ENCODE data around the gene IL1RAPL1.

IL1RAPL1 gene

DNA sequence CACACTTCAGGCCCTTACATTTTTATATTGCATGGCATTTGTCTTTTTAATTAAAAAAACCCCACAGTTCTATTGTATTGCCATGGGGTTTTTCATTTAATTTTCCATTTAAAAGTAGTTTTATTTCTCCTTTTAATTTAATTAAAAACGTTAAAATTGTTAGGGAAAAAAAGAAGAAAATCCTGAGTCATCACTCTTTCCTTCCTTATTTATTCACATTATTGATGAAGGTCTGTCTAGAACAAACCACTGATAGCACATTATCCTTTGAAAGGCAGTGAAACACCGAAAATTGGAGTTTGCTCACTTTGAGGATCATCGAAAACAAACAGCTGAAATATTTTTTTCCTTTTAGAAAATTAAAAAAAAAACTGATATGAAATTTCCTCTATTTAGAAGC, 868.5 kb downstream of the IL1RAPL1 start:
- no peaks in the 10 kb centered on the region for H3K4me1 ChIP-seq (ENCODE audit: insufficient read depth, low read length, poor library complexity, severe bottlenecking)
- no peaks in the 10 kb centered on the region for H3F3A ChIP-seq (ENCODE audit: low read depth)
- no peaks in the 10 kb centered on the region for H3K9me3 ChIP-seq (ENCODE audit: insufficient read depth, low read depth, low read length)
- H3K9ac ChIP-seq (ENCODE audit: low read depth, low read length, poor library complexity, severe bottlenecking): no peak overlapping the region
- H3K4me3 ChIP-seq (ENCODE audit: low read length, poor library complexity, severe bottlenecking): no peak overlapping the region
- H3K79me2 ChIP-seq (ENCODE audit: insufficient read depth, low read length): no peaks in the 10 kb centered on the region
- no peak overlapping the region for H3K4me2 ChIP-seq (ENCODE audit: low read depth, low read length, poor library complexity, severe bottlenecking)
- no peaks in the 10 kb centered on the region for H4K20me1 ChIP-seq (ENCODE audit: insufficient read depth, low read length, poor library complexity, severe bottlenecking)
- TF ChIP-seq, protein P1, sequence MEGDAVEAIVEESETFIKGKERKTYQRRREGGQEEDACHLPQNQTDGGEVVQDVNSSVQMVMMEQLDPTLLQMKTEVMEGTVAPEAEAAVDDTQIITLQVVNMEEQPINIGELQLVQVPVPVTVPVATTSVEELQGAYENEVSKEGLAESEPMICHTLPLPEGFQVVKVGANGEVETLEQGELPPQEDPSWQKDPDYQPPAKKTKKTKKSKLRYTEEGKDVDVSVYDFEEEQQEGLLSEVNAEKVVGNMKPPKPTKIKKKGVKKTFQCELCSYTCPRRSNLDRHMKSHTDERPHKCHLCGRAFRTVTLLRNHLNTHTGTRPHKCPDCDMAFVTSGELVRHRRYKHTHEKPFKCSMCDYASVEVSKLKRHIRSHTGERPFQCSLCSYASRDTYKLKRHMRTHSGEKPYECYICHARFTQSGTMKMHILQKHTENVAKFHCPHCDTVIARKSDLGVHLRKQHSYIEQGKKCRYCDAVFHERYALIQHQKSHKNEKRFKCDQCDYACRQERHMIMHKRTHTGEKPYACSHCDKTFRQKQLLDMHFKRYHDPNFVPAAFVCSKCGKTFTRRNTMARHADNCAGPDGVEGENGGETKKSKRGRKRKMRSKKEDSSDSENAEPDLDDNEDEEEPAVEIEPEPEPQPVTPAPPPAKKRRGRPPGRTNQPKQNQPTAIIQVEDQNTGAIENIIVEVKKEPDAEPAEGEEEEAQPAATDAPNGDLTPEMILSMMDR (conservative IDR thresholded peaks at IDR 0.05; ENCODE audit: low read length): no peak
- no peak for TF ChIP-seq EZH2phosphoT487 (IDR thresholded peaks at IDR 0.05; ENCODE audit: borderline replicate concordance)
- no peaks in the 10 kb centered on the region for H3K36me3 ChIP-seq (ENCODE audit: insufficient read depth, low read length)
- H2AFZ ChIP-seq (ENCODE audit: low read length): no peak overlapping the region
- H3K27me3 ChIP-seq (ENCODE audit: insufficient read depth, low read length, poor library complexity, severe bottlenecking): no peaks in the 10 kb centered on the region
- no peaks in the 10 kb centered on the region for H3K9me2 ChIP-seq (replicated peaks; ENCODE audit: low read depth, low read length)

DNA sequence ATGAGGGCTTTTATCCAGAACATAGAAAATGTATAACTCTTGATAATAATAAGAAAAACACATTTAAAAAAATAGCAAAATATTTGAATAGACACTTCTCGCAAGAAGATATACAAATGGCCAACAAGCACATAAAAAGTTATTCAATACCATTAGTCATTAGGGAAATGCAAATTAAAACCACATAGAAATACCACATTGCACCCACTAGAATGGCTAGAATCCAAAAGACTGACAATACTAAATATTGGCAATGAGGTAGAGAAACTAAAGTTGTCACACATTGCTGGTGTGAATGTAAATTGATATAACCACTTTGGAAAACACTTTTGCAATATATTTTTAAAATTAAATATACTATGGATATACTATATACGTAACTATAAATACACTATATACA, 873.8 kb downstream of the IL1RAPL1 start:
- Histone ChIP-seq H3K4me3 (ENCODE audit: low read length, poor library complexity, severe bottlenecking) (no peak overlapping the region), H3K79me2 (ENCODE audit: insufficient read depth, low read length) (no peaks in the 10 kb centered on the region), H3F3A (ENCODE audit: low read depth) (no peaks in the 10 kb centered on the region), H3K4me2 (ENCODE audit: low read depth, low read length, poor library complexity, severe bottlenecking) (no peak overlapping the region), H3K4me1 (ENCODE audit: insufficient read depth, low read length, poor library complexity, severe bottlenecking) (no peaks in the 10 kb centered on the region), H3K9me3 (ENCODE audit: insufficient read depth, low read depth, low read length) (no peaks in the 10 kb centered on the region), H2AFZ (ENCODE audit: low read length) (no peak overlapping the region), H3K36me3 (ENCODE audit: insufficient read depth, low read length) (no peaks in the 10 kb centered on the region), H3K9me2 (replicated peaks; ENCODE audit: low read depth, low read length) (no peaks in the 10 kb centered on the region), H3K27me3 (ENCODE audit: insufficient read depth, low read length, poor library complexity, severe bottlenecking) (no peaks in the 10 kb centered on the region), H4K20me1 (ENCODE audit: insufficient read depth, low read length, poor library complexity, severe bottlenecking) (no peaks in the 10 kb centered on the region), H3K9ac (ENCODE audit: low read depth, low read length, poor library complexity, severe bottlenecking) (no peak overlapping the region)
- TF ChIP-seq EZH2phosphoT487 (IDR thresholded peaks at IDR 0.05; ENCODE audit: borderline replicate concordance): no peak
- TF ChIP-seq, protein P1 (conservative IDR thresholded peaks at IDR 0.05; ENCODE audit: low read length): no peak

DNA sequence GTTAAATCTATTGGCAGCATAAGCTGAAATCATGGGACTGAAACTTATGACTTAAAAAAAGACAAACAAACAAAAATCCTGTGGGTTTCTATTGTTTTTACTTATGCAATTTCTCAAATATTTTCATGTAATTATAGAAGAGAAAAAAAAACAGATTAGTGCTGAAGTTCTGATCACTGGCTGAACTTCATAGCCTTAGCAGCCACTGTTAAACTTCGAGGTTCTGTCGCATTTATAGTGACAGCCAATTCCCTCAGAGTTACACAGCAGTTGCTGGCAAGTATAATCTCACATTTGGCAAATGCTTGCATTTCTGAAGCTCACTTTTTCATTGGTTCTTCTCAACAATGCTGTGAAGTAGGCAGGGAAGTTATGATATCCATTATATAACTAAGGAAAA, 879.2 kb downstream of the IL1RAPL1 start:
- Histone ChIP-seq H2AFZ (ENCODE audit: low read length) (no peak overlapping the region), H4K20me1 (ENCODE audit: insufficient read depth, low read length, poor library complexity, severe bottlenecking) (no peaks in the 10 kb centered on the region), H3K4me2 (ENCODE audit: low read depth, low read length, poor library complexity, severe bottlenecking) (no peak overlapping the region), H3K9me2 (replicated peaks; ENCODE audit: low read depth, low read length) (no peaks in the 10 kb centered on the region), H3K4me3 (ENCODE audit: low read length, poor library complexity, severe bottlenecking) (no peak overlapping the region), H3K36me3 (ENCODE audit: insufficient read depth, low read length) (no peaks in the 10 kb centered on the region), H3K27me3 (ENCODE audit: insufficient read depth, low read length, poor library complexity, severe bottlenecking) (no peaks in the 10 kb centered on the region), H3K9me3 (ENCODE audit: insufficient read depth, low read depth, low read length) (no peaks in the 10 kb centered on the region), H3K79me2 (ENCODE audit: insufficient read depth, low read length) (no peaks in the 10 kb centered on the region), H3K9ac (ENCODE audit: low read depth, low read length, poor library complexity, severe bottlenecking) (no peak overlapping the region), H3K4me1 (ENCODE audit: insufficient read depth, low read length, poor library complexity, severe bottlenecking) (no peaks in the 10 kb centered on the region), H3F3A (ENCODE audit: low read depth) (no peaks in the 10 kb centered on the region)
- no peak for TF ChIP-seq EZH2phosphoT487 (IDR thresholded peaks at IDR 0.05; ENCODE audit: borderline replicate concordance)
- TF ChIP-seq, protein P1 (conservative IDR thresholded peaks at IDR 0.05; ENCODE audit: low read length): no peak
